SK-N-SH (cell line): ENCODE data around the gene CENPP. TPM values are rescaled to one million over a fixed set of nuclear protein-coding genes. Genes with fewer than 3 reads are reported as not detected.

Experiments
- CTCF ChIA-PET: fragments of 300-600, 350-600 bp; formaldehyde crosslinking; extraction: SDS; loops from one replicate; lab custom pipeline; 2021; lab: Yijun Ruan, JAX
- POLR2A ChIA-PET: fragments of 350-600 bp; sonication (Branson Sonifier 250); formaldehyde crosslinking; extraction: SDS; loops from one replicate; lab custom pipeline; 2020; ENCODE audit warnings: antibody characterized with exemption, inconsistent platforms; lab: Yijun Ruan, JAX
- DNase-seq: peaks from one replicate; pipeline ENCODE4 v3.0.0; 2012
- H2AFZ ChIP-seq: fragments of 200-600 bp; sonication (generic); 2 replicates; pipeline ENCODE4 v1.8.1; 2016; ENCODE audit warnings: antibody characterized with exemption, mild to moderate bottlenecking, low read depth
- H3F3A ChIP-seq: fragments of 200-600 bp; sonication (generic); replicated peaks from 2 replicates; pipeline ENCODE3; 2016; ENCODE audit warnings: antibody characterized with exemption, mild to moderate bottlenecking; ENCODE audit not compliant: insufficient read depth
- H3K27ac ChIP-seq, 2 experiments: fragments of 200-500 bp in 1 of 2; fragments of 200-600 bp in 1 of 2; sonication (Bioruptor generic) in 1 of 2; sonication (generic), shearing (Covaris generic) in 1 of 2; 2 replicates each; pipeline versions ENCODE4 v1.5.1 to v1.6.1; 2014 to 2016; ENCODE audit warnings: low read depth in 2 of 2, inconsistent platforms in 1 of 2, low read length in 1 of 2, mild to moderate bottlenecking in 1 of 2, mixed read lengths in 1 of 2
- H3K27me3 ChIP-seq: fragments of 200-600 bp; sonication (generic), shearing (Covaris generic); 2 replicates; pipeline ENCODE4 v1.6.1; 2016; ENCODE audit warnings: mixed run types; ENCODE audit not compliant: insufficient read depth
- H3K36me3 ChIP-seq, 2 experiments: fragments of 200-500 bp in 1 of 2; fragments of 200-600 bp in 1 of 2; sonication (Bioruptor generic) in 1 of 2; sonication (generic) in 1 of 2; replicated peaks in 1 of 2; 2 replicates each; pipeline versions ENCODE3 to v1.5.1; 2014 to 2016; ENCODE audit warnings: low read length in 1 of 2, mild to moderate bottlenecking in 1 of 2; ENCODE audit not compliant: insufficient read depth in 2 of 2, control insufficient read depth in 1 of 2
- H3K4me1 ChIP-seq, 2 experiments: fragments of 200-500 bp in 1 of 2; fragments of 200-600 bp in 1 of 2; sonication (Bioruptor generic) in 1 of 2; sonication (generic), shearing (Covaris generic) in 1 of 2; 2 replicates each; pipeline versions ENCODE4 v1.5.1 to v1.6.1; 2014 to 2016; ENCODE audit warnings: low read depth in 1 of 2, low read length in 1 of 2, mixed run types in 1 of 2; ENCODE audit not compliant: insufficient read depth in 2 of 2, control insufficient read depth in 1 of 2
- H3K4me2 ChIP-seq: fragments of 200-600 bp; sonication (generic), shearing (Covaris generic); 2 replicates; pipeline ENCODE4 v1.6.1; 2017; ENCODE audit warnings: mixed run types
- H3K4me3 ChIP-seq, 2 experiments: fragments of 200-500 bp in 1 of 2; fragments of 200-600 bp in 1 of 2; sonication (Bioruptor generic) in 1 of 2; sonication (generic), shearing (Covaris generic) in 1 of 2; 2 replicates each; pipeline versions ENCODE4 v1.5.1 to v1.8.1; 2014 to 2016; ENCODE audit warnings: low read depth in 2 of 2, inconsistent platforms in 1 of 2, low read length in 1 of 2, mild to moderate bottlenecking in 1 of 2, mixed read lengths in 1 of 2, moderate library complexity in 1 of 2
- H3K79me2 ChIP-seq: fragments of 200-600 bp; sonication (generic); 2 replicates; pipeline ENCODE4 v1.8.1; 2017; ENCODE audit warnings: mild to moderate bottlenecking; ENCODE audit not compliant: insufficient read depth
- H3K9ac ChIP-seq: fragments of 200-600 bp; sonication (generic); 2 replicates; pipeline ENCODE4 v1.6.1; 2017; ENCODE audit warnings: mixed run types
- H3K9me2 ChIP-seq: fragments of 200-600 bp; sonication (generic); 2 replicates; pipeline ENCODE4 v1.6.1; 2017; ENCODE audit warnings: mixed run types
- H3K9me3 ChIP-seq: fragments of 200-600 bp; sonication (generic); 2 replicates; pipeline ENCODE4 v1.6.1; 2017; ENCODE audit warnings: mixed run types, mild to moderate bottlenecking, moderate library complexity
- H4K20me1 ChIP-seq: fragments of 200-600 bp; sonication (generic); 2 replicates; pipeline ENCODE4 v1.6.1; 2017; ENCODE audit warnings: mild to moderate bottlenecking, mixed run types; ENCODE audit not compliant: insufficient read depth
- EZH2phosphoT487 ChIP-seq: fragments of 200-600 bp; sonication (generic); IDR thresholded peaks from 2 replicates; pipeline ENCODE4 v1.6.1; 2017; ENCODE audit warnings: low read depth, mixed run types, mild to moderate bottlenecking, antibody characterized with exemption, moderate library complexity, borderline replicate concordance
- GABPA ChIP-seq: IDR thresholded peaks from 2 replicates; pipeline ENCODE4 v1.4.0; 2012; ENCODE audit warnings: low read depth, mild to moderate bottlenecking
- MEF2A ChIP-seq: IDR thresholded peaks from 2 replicates; pipeline ENCODE4 v1.4.0; 2012; ENCODE audit warnings: low read depth, borderline replicate concordance
- NFIC ChIP-seq: IDR thresholded peaks from 2 replicates; pipeline ENCODE4 v1.4.0; 2012; ENCODE audit warnings: borderline replicate concordance
- POLR2AphosphoS5 ChIP-seq: IDR thresholded peaks from 2 replicates; pipeline ENCODE4 v1.6.1; 2012; ENCODE audit warnings: low read depth, low read length
- RCOR1 ChIP-seq: fragments of 150-350 bp; IDR thresholded peaks from 2 replicates; pipeline ENCODE4 v1.6.1; 2017; ENCODE audit warnings: antibody characterized with exemption, low read length
- SMC3 ChIP-seq: IDR thresholded peaks from 2 replicates; pipeline ENCODE4 v1.6.1; 2012; ENCODE audit warnings: low read depth, low read length, improper control_type of control experiment
- TAF1 ChIP-seq: IDR thresholded peaks from 2 replicates; pipeline ENCODE4 v1.6.1; 2012; ENCODE audit warnings: low read depth, mild to moderate bottlenecking, low read length, moderate library complexity, borderline replicate concordance
- WGBS: methylation state at CpG from one replicate; pipeline ENCODE4 v1.1.6; 2017; ENCODE audit warnings: low lambda C conversion rate; 5-methylcytosine and 5-hydroxymethylcytosine counted together
- polyA plus RNA-seq, 3 experiments: library from polyadenylated mRNA; depleted of rRNA; stranded (reverse); fragments of >200 nt; gene quantifications; 2 replicates each; pipeline ENCODE4 v1.2.3, GENCODE V29; 2012
- TF ChIP-seq, protein P1 (sequence below): fragments of 200-600 bp; sonication (generic); IDR thresholded peaks from 2 replicates; pipeline ENCODE4 v1.6.1; 2017; ENCODE audit warnings: antibody characterized with exemption, mild to moderate bottlenecking, moderate library complexity
- TF ChIP-seq, protein P2 (sequence below): IDR thresholded peaks from 2 replicates; pipeline ENCODE4 v1.4.0; 2012; ENCODE audit warnings: low read depth

The CENPP gene
- polyA plus RNA-seq, 1 of the 3 experiments (the other 2 are of a cell fraction): 1.3 TPM

DNA sequence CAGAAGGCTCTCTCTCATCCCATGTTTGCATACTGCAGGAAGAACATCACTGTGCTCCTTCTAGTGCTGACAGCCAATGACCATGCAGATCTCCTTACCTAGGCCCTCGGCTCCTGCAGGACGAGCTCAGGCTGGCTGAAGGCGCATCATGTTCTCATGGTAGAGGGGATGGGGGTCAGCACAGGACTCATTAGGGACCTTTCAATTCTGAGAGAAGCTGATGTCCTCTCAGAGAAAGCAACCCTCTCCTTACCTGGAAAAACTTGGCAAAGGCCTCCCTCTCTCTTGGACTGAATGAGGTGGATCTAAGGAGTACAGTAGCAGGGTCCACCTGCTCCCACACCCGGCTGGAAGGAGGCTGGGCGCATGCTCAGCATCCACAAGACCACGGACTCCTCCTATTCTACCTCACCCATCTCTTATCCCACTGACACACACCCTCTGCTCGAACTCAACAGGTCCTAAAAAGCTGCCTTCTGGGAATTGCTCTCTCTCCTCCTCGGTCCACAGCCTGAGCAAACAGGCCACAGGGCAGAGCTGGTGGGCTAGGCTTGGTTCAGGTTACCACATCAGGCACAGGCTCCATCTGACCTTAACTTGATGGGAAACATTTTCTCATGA, 341.3 kb downstream of the CENPP start:
- ChIA-PET CTCF (interaction anchor here (1.4 kb wide), 1 partner anchor 13 kb away, joined by 3 read pairs; no protein-coding TSS in a partner anchor), POLR2A (interaction anchor here (0.8 kb wide), 1 partner anchor 339 kb away, joined by 3 read pairs; no protein-coding TSS in a partner anchor)
- Histone ChIP-seq H3K9ac (no peak overlapping the region), H3K27me3 (no peaks in the 10 kb centered on the region), H3K4me3 (no peak overlapping the region), H3K4me1 (peaks cover 0 to 27% of the 10 kb centered on the region in 2 experiments; a peak in 2 of 4 replicates), H3K9me3 (no peaks in the 10 kb centered on the region), H3K4me2 (no peak overlapping the region)
- TF ChIP-seq EZH2phosphoT487 (no peak), RCOR1 (no peak), MEF2A (no peak), SMC3 (no peak)
- TF ChIP-seq, protein P1, sequence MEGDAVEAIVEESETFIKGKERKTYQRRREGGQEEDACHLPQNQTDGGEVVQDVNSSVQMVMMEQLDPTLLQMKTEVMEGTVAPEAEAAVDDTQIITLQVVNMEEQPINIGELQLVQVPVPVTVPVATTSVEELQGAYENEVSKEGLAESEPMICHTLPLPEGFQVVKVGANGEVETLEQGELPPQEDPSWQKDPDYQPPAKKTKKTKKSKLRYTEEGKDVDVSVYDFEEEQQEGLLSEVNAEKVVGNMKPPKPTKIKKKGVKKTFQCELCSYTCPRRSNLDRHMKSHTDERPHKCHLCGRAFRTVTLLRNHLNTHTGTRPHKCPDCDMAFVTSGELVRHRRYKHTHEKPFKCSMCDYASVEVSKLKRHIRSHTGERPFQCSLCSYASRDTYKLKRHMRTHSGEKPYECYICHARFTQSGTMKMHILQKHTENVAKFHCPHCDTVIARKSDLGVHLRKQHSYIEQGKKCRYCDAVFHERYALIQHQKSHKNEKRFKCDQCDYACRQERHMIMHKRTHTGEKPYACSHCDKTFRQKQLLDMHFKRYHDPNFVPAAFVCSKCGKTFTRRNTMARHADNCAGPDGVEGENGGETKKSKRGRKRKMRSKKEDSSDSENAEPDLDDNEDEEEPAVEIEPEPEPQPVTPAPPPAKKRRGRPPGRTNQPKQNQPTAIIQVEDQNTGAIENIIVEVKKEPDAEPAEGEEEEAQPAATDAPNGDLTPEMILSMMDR: no peak
- TF ChIP-seq, all 33 proteins: peak for 0
- Histone ChIP-seq H3K9me2 (no peaks in the 10 kb centered on the region), H3K27ac (no peak overlapping the region; a peak in 1 of 4 replicates), H3K79me2 (peaks cover 90% of the 10 kb centered on the region), H2AFZ (no peak overlapping the region), H4K20me1 (peaks cover 30% of the 10 kb centered on the region), H3K36me3 (peaks cover 3 to 28% of the 10 kb centered on the region in 2 experiments), H3F3A (peaks cover 15% of the 10 kb centered on the region)
- WGBS: 98% methylated on average over 8 of the region's 8 CpGs
- DNase-seq: no peak

DNA sequence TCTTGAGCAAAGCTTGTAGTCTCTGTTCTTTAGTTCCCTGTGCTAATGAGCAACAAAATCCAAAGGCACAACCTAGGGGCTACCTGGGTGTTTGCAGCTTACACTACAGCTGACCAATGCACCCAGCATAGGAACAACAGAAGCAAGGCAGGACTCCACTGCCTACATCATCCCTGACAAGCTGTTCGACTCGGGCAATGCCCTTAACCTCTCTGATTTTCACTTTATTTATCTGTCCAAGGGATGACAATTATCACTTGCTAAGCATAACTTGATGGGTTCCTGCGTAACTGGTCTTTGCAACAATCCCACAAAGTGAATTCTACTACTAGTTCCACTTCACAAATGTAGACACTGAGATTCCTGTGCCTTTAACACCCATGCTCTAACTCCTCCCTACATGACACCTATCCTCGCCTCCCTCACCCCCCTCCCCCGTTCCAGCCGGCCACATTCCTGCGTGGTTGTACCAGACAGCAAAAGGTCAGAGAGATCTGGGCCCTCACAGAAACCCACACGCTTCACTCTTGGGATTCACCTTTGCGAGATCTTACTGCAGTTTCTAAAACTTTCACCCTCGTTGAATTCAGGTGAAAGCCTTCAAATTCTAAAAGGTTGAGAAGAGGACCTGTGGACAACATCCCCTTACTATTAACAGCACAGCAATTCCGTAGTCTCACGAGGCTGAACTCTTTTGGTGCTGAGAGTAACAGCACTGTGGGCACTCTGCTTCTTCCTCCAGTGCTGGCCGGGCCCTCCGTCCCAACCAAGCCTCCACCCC, 343.2 kb downstream of the CENPP start:
- ChIA-PET POLR2A (no interaction called here), CTCF (interaction anchor here (0.7 kb wide), 1 partner anchor 19 kb away, joined by 3 read pairs; no protein-coding TSS in a partner anchor)
- DNase-seq: peak; percentile 53
- TF ChIP-seq NFIC (no peak), POLR2AphosphoS5 (peak; percentile 36; the same call in 1 of the 2 replicates), GABPA (no peak), MEF2A (no peak), TAF1 (peak; percentile 49; the same call in 1 of the 2 replicates)
- TF ChIP-seq, protein P2, sequence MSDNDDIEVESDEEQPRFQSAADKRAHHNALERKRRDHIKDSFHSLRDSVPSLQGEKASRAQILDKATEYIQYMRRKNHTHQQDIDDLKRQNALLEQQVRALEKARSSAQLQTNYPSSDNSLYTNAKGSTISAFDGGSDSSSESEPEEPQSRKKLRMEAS: peak; percentile 41
- Histone ChIP-seq H3K79me2 (peaks cover 78% of the 10 kb centered on the region), H3K36me3 (peaks cover 10 to 16% of the 10 kb centered on the region in 2 experiments), H3K4me1 (peaks cover 0 to 27% of the 10 kb centered on the region in 2 experiments; a peak in 2 of 4 replicates), H3K27ac (peak overlapping the region; percentile 67 to 98), H3K9me3 (no peaks in the 10 kb centered on the region), H3K9ac (peak overlapping the region; percentile 98), H4K20me1 (peaks cover 22% of the 10 kb centered on the region; the same call in 1 of the 2 replicates), H3K27me3 (no peaks in the 10 kb centered on the region), H3K9me2 (no peaks in the 10 kb centered on the region), H3K4me2 (peak overlapping the region; percentile 74), H3F3A (peaks cover 15% of the 10 kb centered on the region), H2AFZ (peak overlapping the region; percentile 69; the same call in 1 of the 2 replicates), H3K4me3 (peak overlapping the region; percentile 88 to 94)
- 12% methylated on average over 13 of the region's 14 CpGs for WGBS
